ENCODE measurements around the gene MCF2L2.

- no peak for TF ChIP-seq CTCF (IDR thresholded peaks at IDR 0.05)
- TF ChIP-seq ZFX (IDR thresholded peaks at IDR 0.05; ENCODE audit: borderline replicate concordance), result no peak
Observed at GRCh38 chr3:183217548-183218332, 210.7 kb downstream of the MCF2L2 start.

Measured in 22Rv1 (cell line).